MM.1S (cell line): ENCODE measurements around the gene AGPAT3.

Experiments used
- DNase-seq: peaks from one replicate; pipeline ENCODE4 v3.0.0-alpha.2; 2015
- H2AFZ ChIP-seq: fragments of 300-600 bp; sonication (generic); 2 replicates; pipeline ENCODE4 v1.6.0; 2016; ENCODE audit warnings: antibody characterized with exemption, low read length
- H3F3A ChIP-seq: fragments of 300-600 bp; sonication (generic); 2 replicates; pipeline ENCODE4 v1.6.1; 2016; ENCODE audit warnings: mild to moderate bottlenecking, antibody characterized with exemption, low read length, moderate library complexity, mixed read lengths; ENCODE audit not compliant: insufficient read depth
- H3K27ac ChIP-seq: fragments of 300-600 bp; sonication (generic); 2 replicates; pipeline ENCODE4 v1.5.1; 2016; ENCODE audit warnings: mild to moderate bottlenecking, low read length
- H3K27me3 ChIP-seq: fragments of 300-600 bp; sonication (generic); replicated peaks from 2 replicates; pipeline ENCODE4 v1.6.0; 2016; ENCODE audit warnings: low read length; ENCODE audit not compliant: insufficient read depth
- H3K36me3 ChIP-seq: fragments of 300-600 bp; sonication (generic); replicated peaks from 2 replicates; pipeline ENCODE4 v1.6.1; 2016; ENCODE audit warnings: mild to moderate bottlenecking, low read length, mixed read lengths; ENCODE audit not compliant: insufficient read depth
- H3K4me1 ChIP-seq: fragments of 300-600 bp; sonication (generic); 2 replicates; pipeline ENCODE4 v1.6.1; 2016; ENCODE audit warnings: low read length, mixed read lengths
- H3K4me2 ChIP-seq: fragments of 300-600 bp; sonication (generic); 2 replicates; pipeline ENCODE4 v1.6.0; 2016; ENCODE audit warnings: low read depth, low read length
- H3K4me3 ChIP-seq: fragments of 300-600 bp; sonication (generic); 2 replicates; pipeline ENCODE4 v1.5.1; 2016; ENCODE audit warnings: low read length, mixed read lengths
- H3K79me2 ChIP-seq: fragments of 300-600 bp; sonication (generic); 2 replicates; pipeline ENCODE4 v1.6.1; 2016; ENCODE audit warnings: mixed run types, low read length, mixed read lengths
- H3K9ac ChIP-seq: fragments of 300-600 bp; sonication (generic); 2 replicates; pipeline ENCODE4 v1.6.1; 2016; ENCODE audit warnings: low read length, mixed read lengths
- H3K9me2 ChIP-seq: fragments of 300-600 bp; sonication (generic); replicated peaks from 2 replicates; pipeline ENCODE4 v1.6.1; 2016; ENCODE audit warnings: mild to moderate bottlenecking, low read length, mixed read lengths; ENCODE audit not compliant: insufficient read depth
- H3K9me3 ChIP-seq: fragments of 300-600 bp; sonication (generic); replicated peaks from 2 replicates; pipeline ENCODE4 v1.6.1; 2016; ENCODE audit warnings: mild to moderate bottlenecking, low read length, mixed read lengths; ENCODE audit not compliant: insufficient read depth
- H4K20me1 ChIP-seq: fragments of 300-600 bp; sonication (generic); 2 replicates; pipeline ENCODE4 v1.6.1; 2016; ENCODE audit warnings: mild to moderate bottlenecking, low read length, moderate library complexity, mixed read lengths; ENCODE audit not compliant: insufficient read depth
- CTCF ChIP-seq: fragments of 300-600 bp; sonication (generic); IDR thresholded peaks from 2 replicates; pipeline ENCODE4 v1.5.1; 2016; ENCODE audit warnings: antibody characterized with exemption, low read length, mixed read lengths
- EZH2 ChIP-seq: fragments of 300-600 bp; sonication (generic); optimal IDR thresholded peaks from 2 replicates; pipeline ENCODE3; 2017; ENCODE audit warnings: low read depth, mild to moderate bottlenecking, antibody characterized with exemption, low read length, mixed read lengths
- EZH2phosphoT487 ChIP-seq: fragments of 300-600 bp; sonication (generic); IDR thresholded peaks from 2 replicates; pipeline ENCODE4 v1.6.1; 2018; ENCODE audit warnings: antibody characterized with exemption, low read length

AGPAT3 gene

GRCh38 chr21:43921979-43922945 is 57.2 kb downstream of the AGPAT3 start:
- Histone ChIP-seq H3K4me1 (peaks cover 11% of the 10 kb centered on the region), H3K36me3 (no peaks in the 10 kb centered on the region; the same call in 1 of the 2 replicates), H3K9ac (no peak overlapping the region), H3K27me3 (no peaks in the 10 kb centered on the region), H4K20me1 (no peaks in the 10 kb centered on the region; the same call in 1 of the 2 replicates), H3K4me2 (no peak overlapping the region), H3K4me3 (no peak overlapping the region), H3K27ac (no peak overlapping the region), H3K79me2 (peaks cover 89% of the 10 kb centered on the region), H3K9me3 (no peaks in the 10 kb centered on the region), H3F3A (peaks cover 3% of the 10 kb centered on the region; the same call in 1 of the 2 replicates), H2AFZ (no peak overlapping the region), H3K9me2 (no peaks in the 10 kb centered on the region)
- DNase-seq: no peak
- no peak for TF ChIP-seq CTCF
- no peak for TF ChIP-seq EZH2phosphoT487
- no peak for TF ChIP-seq EZH2

- no peak overlapping the region for H3K4me3 ChIP-seq
- no peaks in the 10 kb centered on the region for H3K9me2 ChIP-seq
- no peaks in the 10 kb centered on the region for H4K20me1 ChIP-seq
- H3K36me3 ChIP-seq: no peaks in the 10 kb centered on the region; the same call in 1 of the 2 replicates
- no peak overlapping the region for H3K27ac ChIP-seq
- H3K4me2 ChIP-seq: no peak overlapping the region
- no peaks in the 10 kb centered on the region for H3K27me3 ChIP-seq
- no peak overlapping the region for H2AFZ ChIP-seq
- H3K4me1 ChIP-seq: peaks cover 5% of the 10 kb centered on the region
- H3K79me2 ChIP-seq: peaks cover 89% of the 10 kb centered on the region
- TF ChIP-seq EZH2 (no peak), EZH2phosphoT487 (no peak), CTCF (no peak)
- H3K9ac ChIP-seq: no peak overlapping the region
- H3F3A ChIP-seq: no peaks in the 10 kb centered on the region
- DNase-seq: no peak
- H3K9me3 ChIP-seq: no peaks in the 10 kb centered on the region
These were observed 57.9 kb downstream of the AGPAT3 start for GRCh38 chr21:43922949-43923348.

GRCh38 chr21:43923391-43923790 is 58.4 kb downstream of the AGPAT3 start:
- Histone ChIP-seq H3K9ac (no peak overlapping the region), H3K79me2 (peaks cover 89% of the 10 kb centered on the region), H3K27me3 (no peaks in the 10 kb centered on the region), H3K36me3 (no peaks in the 10 kb centered on the region; the same call in 1 of the 2 replicates), H3K4me2 (no peak overlapping the region), H4K20me1 (no peaks in the 10 kb centered on the region), H3K27ac (no peak overlapping the region), H3K9me3 (no peaks in the 10 kb centered on the region), H3F3A (no peaks in the 10 kb centered on the region), H3K9me2 (no peaks in the 10 kb centered on the region), H3K4me1 (peaks cover under 1% of the 10 kb centered on the region; the same call in 1 of the 2 replicates), H3K4me3 (no peak overlapping the region), H2AFZ (no peak overlapping the region)
- DNase-seq: no peak
- TF ChIP-seq CTCF: no peak
- TF ChIP-seq EZH2phosphoT487: no peak
- TF ChIP-seq EZH2: no peak
